HG02885 (cell line): ENCODE data around the gene CHN2.

Source experiments
- ATAC-seq: cut with Tn5 transposase; IDR thresholded peaks from one replicate; pipeline ENCODE4 v1.9.1; 2021; ENCODE audit warnings: mild to moderate bottlenecking; ENCODE audit not compliant: unreplicated experiment, poor library complexity

Gene CHN2

GRCh38 chr7:29416938-29417305, 222.3 kb downstream of the CHN2 start:
- no peak for ATAC-seq

GRCh38 chr7:29418056-29418455, 223.5 kb downstream of the CHN2 start:
- ATAC-seq: no peak

- no peak for ATAC-seq
These were observed 224.1 kb downstream of the CHN2 start for GRCh38 chr7:29418651-29419050.

- ATAC-seq: no peak
These were observed 225.4 kb downstream of the CHN2 start for GRCh38 chr7:29420011-29420410.

- no peak for ATAC-seq
These were observed 226.7 kb downstream of the CHN2 start for GRCh38 chr7:29421010-29421956.

- no peak for ATAC-seq
These were observed 228.3 kb downstream of the CHN2 start for GRCh38 chr7:29422829-29423228.

- ATAC-seq: peak; percentile 62
These were observed 229.9 kb downstream of the CHN2 start for GRCh38 chr7:29424295-29424983.

GRCh38 chr7:29424984-29425309, 230.4 kb downstream of the CHN2 start:
- ATAC-seq: peak; percentile 12

GRCh38 chr7:29426587-29426986, 232.0 kb downstream of the CHN2 start:
- ATAC-seq: no peak

- ATAC-seq: no peak
These were observed 234.8 kb downstream of the CHN2 start for GRCh38 chr7:29429401-29429800.

GRCh38 chr7:29430279-29430949, 235.8 kb downstream of the CHN2 start:
- no peak for ATAC-seq

GRCh38 chr7:29431686-29432085, 237.1 kb downstream of the CHN2 start:
- ATAC-seq: no peak

GRCh38 chr7:29432721-29433120, 238.1 kb downstream of the CHN2 start:
- ATAC-seq: no peak

- ATAC-seq: no peak
These were observed 239.8 kb downstream of the CHN2 start for GRCh38 chr7:29434380-29434768.

- ATAC-seq: peak; percentile 45
These were observed 240.6 kb downstream of the CHN2 start for GRCh38 chr7:29435167-29435566.

GRCh38 chr7:29435902-29436301, 241.3 kb downstream of the CHN2 start:
- no peak for ATAC-seq

- no peak for ATAC-seq
These were observed 247.6 kb downstream of the CHN2 start for GRCh38 chr7:29442146-29442545.

- ATAC-seq: no peak
These were observed 249.0 kb downstream of the CHN2 start for GRCh38 chr7:29443552-29443951.

GRCh38 chr7:29444267-29444666, 249.7 kb downstream of the CHN2 start:
- ATAC-seq: no peak

GRCh38 chr7:29445736-29446135, 251.2 kb downstream of the CHN2 start:
- ATAC-seq: no peak

- no peak for ATAC-seq
These were observed 253.3 kb downstream of the CHN2 start for GRCh38 chr7:29447828-29448227.
